Measurements from ENCODE around the gene TMEM204.

Gene TMEM204

GRCh38 chr16:1505912-1506311, 27.6 kb upstream of the TMEM204 start:
- Mint-ChIP-seq H3K9me3 (no peaks in the 10 kb centered on the region), H3K27ac (no peak overlapping the region), H3K27me3 (ENCODE audit: low read depth) (no peaks in the 10 kb centered on the region), H3K4me1 (ENCODE audit: low read depth) (no peaks in the 10 kb centered on the region), H3K4me3 (no peak overlapping the region), H3K36me3 (ENCODE audit: low read depth) (peaks cover 13% of the 10 kb centered on the region)
- no peak for DNase-seq (ENCODE audit: low spot score)

DNA sequence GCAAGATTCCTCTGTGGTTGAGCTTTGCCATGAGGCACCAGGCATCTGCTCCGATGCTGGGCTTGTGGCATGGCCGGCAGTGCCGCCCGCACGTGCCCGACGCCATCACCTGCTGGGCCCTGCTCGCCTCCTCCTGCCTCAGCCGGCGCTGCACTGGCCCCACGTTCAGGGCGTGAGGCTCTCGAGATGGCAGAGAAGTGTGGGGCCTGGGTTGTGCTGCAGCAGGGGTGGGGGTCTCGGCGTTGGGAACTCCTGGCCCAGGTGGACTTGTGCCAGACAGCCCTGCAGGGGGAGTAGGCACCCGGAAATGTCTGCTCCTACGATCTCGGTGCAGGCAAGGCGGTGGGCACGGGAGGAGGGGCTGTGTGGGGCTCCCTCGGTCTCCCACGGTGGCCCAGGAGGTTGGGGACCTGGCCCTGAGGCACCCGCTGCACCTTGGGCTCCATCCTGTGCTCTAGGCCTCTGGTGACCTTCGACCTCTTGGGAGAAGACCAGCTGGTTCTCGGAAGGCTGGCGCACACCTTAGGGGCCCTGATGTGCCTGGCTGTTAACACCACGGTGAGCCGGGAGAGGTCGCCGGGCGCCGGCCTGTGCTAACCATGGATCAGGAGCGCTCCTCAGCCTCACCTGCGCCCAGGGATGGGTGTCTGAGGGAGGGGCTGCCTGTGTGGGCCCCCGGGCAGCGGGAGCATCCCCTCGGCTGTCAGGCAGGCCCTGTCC, 26.8 kb upstream of the TMEM204 start:
- DNase-seq (ENCODE audit: low spot score), result no peak
- Mint-ChIP-seq H3K36me3 (ENCODE audit: low read depth) (peaks cover 15% of the 10 kb centered on the region), H3K27ac (no peak overlapping the region), H3K27me3 (ENCODE audit: low read depth) (no peaks in the 10 kb centered on the region), H3K9me3 (no peaks in the 10 kb centered on the region), H3K4me3 (no peak overlapping the region), H3K4me1 (ENCODE audit: low read depth) (no peaks in the 10 kb centered on the region)

DNA sequence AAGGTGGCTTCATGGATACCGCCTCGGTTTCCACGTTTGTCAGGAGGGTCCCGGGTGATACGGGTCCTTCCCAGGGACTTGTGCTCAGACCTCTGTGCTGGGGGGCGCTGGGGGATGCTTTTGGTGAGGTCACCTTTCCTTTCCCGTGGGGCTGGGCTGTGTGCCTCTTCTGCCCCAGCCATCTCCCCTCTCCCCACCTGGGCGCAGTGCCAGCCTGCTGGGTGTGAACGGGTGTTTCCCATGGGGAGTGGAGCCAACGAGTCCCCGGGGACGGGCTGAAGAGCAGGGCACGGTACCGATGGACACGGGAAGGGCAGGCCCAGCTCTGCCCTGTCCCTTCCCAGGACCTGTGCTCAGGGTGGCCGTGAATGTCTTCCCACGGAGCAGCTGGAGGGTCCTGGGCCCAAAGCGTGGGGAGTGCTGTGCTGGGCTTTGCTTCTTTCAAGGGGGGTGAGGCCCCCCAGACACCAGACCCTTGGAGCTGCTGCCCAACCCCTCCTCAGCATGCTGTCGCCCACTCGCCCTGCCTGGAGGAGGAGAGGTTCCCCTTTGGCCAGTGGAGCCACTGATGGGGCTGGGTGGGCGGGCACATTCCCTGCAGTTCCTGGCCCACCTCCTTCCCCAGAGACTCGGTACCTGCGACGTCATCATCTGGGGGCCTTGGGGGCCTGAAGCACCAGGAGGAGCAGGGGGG, 24.8 kb upstream of the TMEM204 start:
- H3K27me3 Mint-ChIP-seq (ENCODE audit: low read depth), result no peaks in the 10 kb centered on the region
- H3K9me3 Mint-ChIP-seq, result no peaks in the 10 kb centered on the region
- no peaks in the 10 kb centered on the region for H3K4me1 Mint-ChIP-seq (ENCODE audit: low read depth)
- H3K4me3 Mint-ChIP-seq, result no peak overlapping the region
- H3K27ac Mint-ChIP-seq, result no peak overlapping the region
- peaks cover 12% of the 10 kb centered on the region for H3K36me3 Mint-ChIP-seq (ENCODE audit: low read depth)
- no peak for DNase-seq (ENCODE audit: low spot score)

GRCh38 chr16:1509307-1510221, 23.9 kb upstream of the TMEM204 start:
- Mint-ChIP-seq H3K36me3 (ENCODE audit: low read depth) (peaks cover 12% of the 10 kb centered on the region), H3K9me3 (no peaks in the 10 kb centered on the region), H3K4me3 (no peak overlapping the region), H3K27ac (no peak overlapping the region), H3K4me1 (ENCODE audit: low read depth) (no peaks in the 10 kb centered on the region), H3K27me3 (ENCODE audit: low read depth) (no peaks in the 10 kb centered on the region)
- no peak for DNase-seq (ENCODE audit: low spot score)

- Mint-ChIP-seq H3K27me3 (ENCODE audit: low read depth) (no peaks in the 10 kb centered on the region), H3K27ac (no peak overlapping the region), H3K4me3 (no peak overlapping the region), H3K36me3 (ENCODE audit: low read depth) (peaks cover 13% of the 10 kb centered on the region), H3K9me3 (no peaks in the 10 kb centered on the region), H3K4me1 (ENCODE audit: low read depth) (no peaks in the 10 kb centered on the region)
- DNase-seq (ENCODE audit: low spot score), result no peak
These were observed 23.2 kb upstream of the TMEM204 start for GRCh38 chr16:1510272-1510671.

DNA sequence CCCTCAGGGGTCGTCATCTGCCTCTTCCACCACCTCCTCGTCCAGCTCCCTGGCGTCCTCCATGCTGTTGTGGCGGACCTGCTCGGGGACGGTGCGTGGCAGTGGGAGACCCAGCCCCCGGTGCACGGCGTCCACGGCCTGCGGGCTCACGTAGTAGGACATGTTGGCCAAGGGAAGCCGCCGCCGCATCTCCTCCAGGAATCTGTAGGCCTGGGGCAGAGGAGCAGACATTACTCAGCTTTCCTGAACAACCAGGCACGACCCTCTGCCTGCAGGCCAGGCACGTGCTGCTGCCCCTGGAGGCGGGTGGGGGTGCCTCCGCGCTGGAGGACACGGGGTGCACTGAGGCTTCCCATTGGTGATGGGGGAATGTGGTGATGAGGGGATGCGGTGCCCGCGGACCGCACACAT, 22.5 kb upstream of the TMEM204 start:
- H3K27me3 Mint-ChIP-seq (ENCODE audit: low read depth), result no peaks in the 10 kb centered on the region

DNA sequence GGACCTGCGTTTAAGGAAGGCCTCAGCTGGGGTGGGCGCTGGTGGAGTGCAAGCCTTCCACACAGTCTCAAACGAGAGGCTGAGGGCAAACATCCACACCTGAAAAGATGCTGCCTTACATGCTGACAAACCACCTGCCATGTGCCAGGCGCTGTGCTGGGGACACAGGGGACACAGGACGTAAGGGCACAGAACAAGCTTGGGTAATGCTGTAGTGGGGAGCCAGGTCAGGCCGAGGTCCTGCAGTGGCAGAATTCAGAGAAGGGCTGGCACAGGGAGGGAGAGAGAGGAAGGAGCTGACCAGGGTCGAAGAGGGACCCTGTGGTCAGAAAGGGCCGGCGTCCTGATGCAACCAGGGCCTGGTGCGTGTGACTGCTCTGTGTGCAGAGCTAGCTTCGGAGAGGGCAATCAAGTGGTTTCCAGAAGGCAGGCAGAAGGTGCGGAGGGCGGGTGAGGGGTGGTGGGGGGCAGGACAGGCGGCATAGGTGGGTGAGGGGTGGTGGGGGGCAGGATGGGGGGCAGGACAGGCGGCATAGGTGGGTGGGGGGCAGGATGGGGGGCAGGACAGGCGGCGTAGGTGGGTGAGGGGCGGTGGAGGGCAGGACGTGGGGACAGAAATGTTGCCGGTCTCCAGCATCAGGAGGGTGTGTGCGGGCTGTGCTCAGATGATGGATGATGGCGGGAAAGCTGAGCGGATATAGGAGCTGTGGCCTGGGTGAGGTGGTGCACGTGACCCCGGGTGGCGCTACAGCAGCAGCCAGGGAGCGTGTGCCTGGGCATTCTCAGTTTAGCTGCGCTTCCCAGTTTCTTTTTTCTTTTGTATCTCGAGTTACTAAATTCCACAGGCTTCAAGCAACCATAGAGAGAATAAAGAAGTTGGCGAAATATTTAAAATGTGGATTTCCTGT, 21.6 kb upstream of the TMEM204 start:
- Mint-ChIP-seq H3K4me3 (no peak overlapping the region), H3K4me1 (ENCODE audit: low read depth) (no peaks in the 10 kb centered on the region), H3K36me3 (ENCODE audit: low read depth) (peaks cover 13% of the 10 kb centered on the region), H3K9me3 (no peaks in the 10 kb centered on the region), H3K27ac (no peak overlapping the region), H3K27me3 (ENCODE audit: low read depth) (no peaks in the 10 kb centered on the region)
- DNase-seq (ENCODE audit: low spot score), result no peak

More for the DNA sequence above, 22.5 kb upstream of the TMEM204 start:
- Mint-ChIP-seq H3K4me3 (no peak overlapping the region), H3K27ac (no peak overlapping the region), H3K36me3 (ENCODE audit: low read depth) (peaks cover 13% of the 10 kb centered on the region), H3K4me1 (ENCODE audit: low read depth) (no peaks in the 10 kb centered on the region), H3K9me3 (no peaks in the 10 kb centered on the region)
- DNase-seq (ENCODE audit: low spot score), result no peak

DNA sequence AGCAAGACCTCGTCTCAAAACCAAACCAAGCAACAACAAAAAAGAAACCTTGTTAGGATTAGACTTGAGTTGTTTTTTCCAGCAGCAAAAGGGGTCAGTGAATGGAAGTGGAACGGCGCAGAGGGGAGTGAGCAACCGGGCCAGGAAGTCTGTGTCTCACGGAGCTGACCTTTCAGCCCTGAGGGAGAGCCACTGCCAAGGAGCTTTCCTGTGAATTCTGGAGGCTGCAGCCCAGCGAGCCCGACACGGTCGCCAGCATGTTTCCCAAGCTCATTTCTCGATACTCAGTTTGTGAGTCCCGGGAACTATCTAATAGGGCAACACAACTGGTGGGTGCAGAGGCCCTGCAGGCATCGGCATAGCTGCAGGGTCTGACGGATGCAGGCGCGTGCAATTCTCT, 20.7 kb upstream of the TMEM204 start:
- H3K4me1 Mint-ChIP-seq (ENCODE audit: low read depth), result no peaks in the 10 kb centered on the region
- no peaks in the 10 kb centered on the region for H3K9me3 Mint-ChIP-seq
- no peaks in the 10 kb centered on the region for H3K27me3 Mint-ChIP-seq (ENCODE audit: low read depth)
- H3K36me3 Mint-ChIP-seq (ENCODE audit: low read depth), result peaks cover 13% of the 10 kb centered on the region
- H3K4me3 Mint-ChIP-seq, result no peak overlapping the region
- H3K27ac Mint-ChIP-seq, result no peak overlapping the region
- no peak for DNase-seq (ENCODE audit: low spot score)

DNA sequence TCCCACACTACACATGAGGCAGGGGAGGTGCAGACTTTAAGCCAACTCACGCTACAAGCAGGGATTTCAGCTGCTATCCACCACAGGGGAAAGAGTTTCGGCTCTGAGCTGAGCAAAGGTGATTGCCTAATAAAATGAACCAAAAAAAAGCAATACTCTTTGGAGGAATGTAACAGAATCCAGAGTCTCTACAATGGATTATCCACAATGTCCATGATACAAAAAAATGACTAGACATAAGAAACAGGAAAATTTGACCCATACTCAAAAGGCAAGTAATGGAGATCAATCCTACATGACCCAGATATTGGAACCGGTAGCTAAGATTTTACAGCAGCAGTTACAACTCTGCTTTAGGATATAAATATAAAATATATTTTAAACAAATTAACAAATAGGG, 19.0 kb upstream of the TMEM204 start:
- Mint-ChIP-seq H3K4me1 (ENCODE audit: low read depth) (no peaks in the 10 kb centered on the region), H3K9me3 (no peaks in the 10 kb centered on the region), H3K27ac (no peak overlapping the region), H3K36me3 (ENCODE audit: low read depth) (peaks cover 13% of the 10 kb centered on the region), H3K27me3 (ENCODE audit: low read depth) (no peaks in the 10 kb centered on the region), H3K4me3 (no peak overlapping the region)
- no peak for DNase-seq (ENCODE audit: low spot score)

DNA sequence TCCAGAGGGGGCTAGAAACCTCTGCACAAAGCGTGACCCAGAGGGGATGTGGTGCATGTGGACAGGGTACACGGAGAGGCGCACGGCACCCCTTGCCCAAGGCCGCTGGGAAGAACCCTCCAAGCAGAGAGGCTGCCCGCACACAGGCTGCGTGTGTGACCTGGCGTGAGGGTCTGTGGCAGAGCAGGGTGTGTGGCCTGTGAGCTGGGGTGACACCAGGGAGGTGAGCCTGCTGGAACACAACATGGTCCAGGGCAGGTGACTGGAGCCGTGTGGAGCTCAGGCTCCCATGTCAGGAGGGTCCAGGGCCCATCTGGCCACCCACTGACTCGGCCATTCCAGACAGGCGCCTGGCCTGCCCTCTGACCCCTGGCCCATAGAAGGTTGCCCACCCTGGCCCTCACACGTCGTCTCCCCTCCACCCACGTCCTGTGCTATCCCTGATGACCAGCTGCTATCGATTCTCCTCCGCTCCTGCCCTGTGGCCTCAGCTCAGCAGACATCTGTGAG, 14.8 kb upstream of the TMEM204 start:
- H3K9me3 Mint-ChIP-seq, result no peaks in the 10 kb centered on the region
- no peaks in the 10 kb centered on the region for H3K4me1 Mint-ChIP-seq (ENCODE audit: low read depth)
- H3K27ac Mint-ChIP-seq, result no peak overlapping the region
- H3K4me3 Mint-ChIP-seq, result no peak overlapping the region
- no peak for DNase-seq (ENCODE audit: low spot score)
- peaks cover 1% of the 10 kb centered on the region for H3K36me3 Mint-ChIP-seq (ENCODE audit: low read depth)
- no peaks in the 10 kb centered on the region for H3K27me3 Mint-ChIP-seq (ENCODE audit: low read depth)

GRCh38 chr16:1519831-1520230, 13.6 kb upstream of the TMEM204 start:
- Mint-ChIP-seq H3K4me3 (no peak overlapping the region), H3K27me3 (ENCODE audit: low read depth) (no peaks in the 10 kb centered on the region), H3K4me1 (ENCODE audit: low read depth) (no peaks in the 10 kb centered on the region), H3K36me3 (ENCODE audit: low read depth) (no peaks in the 10 kb centered on the region), H3K9me3 (no peaks in the 10 kb centered on the region), H3K27ac (no peak overlapping the region)
- DNase-seq (ENCODE audit: low spot score), result no peak

DNA sequence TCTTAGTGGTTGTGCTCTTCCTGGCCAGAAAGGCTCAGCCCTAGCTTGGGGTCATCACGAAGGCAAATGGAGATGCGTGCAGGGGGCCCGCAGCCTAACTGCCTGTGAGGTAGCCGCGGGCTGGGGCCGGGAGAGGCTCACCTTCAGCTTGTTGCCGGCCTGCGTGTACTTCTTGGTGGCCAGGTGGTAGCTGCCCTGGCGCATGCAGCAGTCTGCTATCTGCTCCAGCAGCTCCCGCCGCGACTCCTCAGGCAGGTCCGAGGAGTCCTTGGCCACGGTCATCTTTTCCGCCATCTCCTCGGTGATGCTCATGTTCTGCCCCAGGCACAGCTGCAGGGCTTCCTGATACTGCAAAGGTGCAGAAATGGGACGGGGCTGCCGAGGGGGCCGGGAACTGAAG, 13.0 kb upstream of the TMEM204 start:
- no peaks in the 10 kb centered on the region for H3K27me3 Mint-ChIP-seq (ENCODE audit: low read depth)
- no peaks in the 10 kb centered on the region for H3K9me3 Mint-ChIP-seq
- no peak for DNase-seq (ENCODE audit: low spot score)
- no peak overlapping the region for H3K4me3 Mint-ChIP-seq
- no peaks in the 10 kb centered on the region for H3K4me1 Mint-ChIP-seq (ENCODE audit: low read depth)
- no peaks in the 10 kb centered on the region for H3K36me3 Mint-ChIP-seq (ENCODE audit: low read depth)
- no peak overlapping the region for H3K27ac Mint-ChIP-seq

DNA sequence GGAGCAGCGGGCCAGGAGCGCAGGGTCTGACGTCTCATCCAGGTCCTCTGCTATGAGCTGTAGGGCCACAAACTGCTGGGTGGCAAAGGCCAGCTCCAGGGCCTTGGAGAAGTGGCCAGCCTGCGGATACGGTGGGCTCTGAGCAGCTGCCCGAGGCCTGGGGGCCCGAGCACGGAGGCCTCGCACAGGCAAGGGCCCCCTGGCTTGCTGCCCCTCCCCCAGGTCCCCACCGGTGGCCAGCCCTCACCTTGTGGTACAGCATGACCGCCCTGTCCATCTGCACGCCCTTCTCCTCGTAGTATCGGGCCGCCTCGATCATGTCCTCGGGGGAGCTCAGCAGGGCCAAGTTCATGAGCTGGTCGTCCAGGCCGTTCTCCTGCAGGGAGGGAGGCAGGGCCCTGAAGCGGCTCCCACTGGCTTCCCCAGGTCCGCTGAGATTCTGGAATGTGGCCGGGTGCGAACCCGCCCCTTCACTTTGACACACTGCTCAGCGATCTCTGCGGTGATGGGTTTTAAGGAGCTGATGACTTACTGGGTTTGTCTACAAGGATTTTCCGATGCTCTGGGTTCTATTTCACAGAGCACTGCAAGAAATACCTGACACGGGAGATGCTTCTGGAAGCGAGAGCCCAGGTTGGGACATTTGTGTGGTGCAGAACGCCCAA, 9.8 kb upstream of the TMEM204 start:
- no peak overlapping the region for H3K27ac Mint-ChIP-seq
- no peaks in the 10 kb centered on the region for H3K9me3 Mint-ChIP-seq
- H3K4me1 Mint-ChIP-seq (ENCODE audit: low read depth), result peaks cover 4% of the 10 kb centered on the region
- no peak overlapping the region for H3K4me3 Mint-ChIP-seq
- no peak for DNase-seq (ENCODE audit: low spot score)
- no peaks in the 10 kb centered on the region for H3K36me3 Mint-ChIP-seq (ENCODE audit: low read depth)
- H3K27me3 Mint-ChIP-seq (ENCODE audit: low read depth), result no peaks in the 10 kb centered on the region
